Activated CD4-positive, alpha-beta T cell treated with anti-CD3 and anti-CD28 coated beads, Interleukin-2, amount 50 U/mL, for 16 hours (primary cell): ENCODE measurements around the gene NAPA.
A peak's percentile ranks its signal among the peaks of the same experiment; 100 is the strongest.

Experiments used
- DNase-seq: peaks from one replicate; pipeline ENCODE4 v3.0.0-alpha.2; 2020

The NAPA gene

GRCh38 chr19:47521473-47522180, 6.8 kb upstream of the NAPA start:
- no peak for DNase-seq

- no peak for DNase-seq
Measured at GRCh38 chr19:47520839-47521238, 6.0 kb upstream of the NAPA start.

DNA sequence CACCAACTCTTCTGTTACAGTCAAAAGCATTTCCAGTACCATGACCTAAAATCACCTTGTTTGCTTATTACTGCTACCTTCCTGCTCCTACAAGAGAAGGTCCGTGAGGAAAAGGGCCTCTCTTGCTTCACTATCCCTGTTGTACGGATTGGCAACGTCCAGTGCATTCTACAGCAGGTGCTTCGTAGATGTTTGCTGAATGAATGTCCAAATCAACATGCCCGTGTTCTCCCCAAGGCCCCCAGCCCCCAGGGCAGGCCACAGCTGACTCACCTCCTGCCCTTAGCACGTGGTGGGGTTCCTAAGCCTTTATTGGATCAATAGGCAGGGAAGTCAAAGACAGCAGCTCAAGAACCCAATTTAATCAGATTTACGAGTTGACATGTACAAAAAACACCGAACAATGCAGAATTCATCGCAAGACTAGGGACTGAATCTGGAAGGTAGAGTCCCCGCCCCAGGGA, 5.5 kb upstream of the NAPA start:
- no peak for DNase-seq

- DNase-seq = no peak
Measured at GRCh38 chr19:47518854-47519253, 4.0 kb upstream of the NAPA start.

DNA sequence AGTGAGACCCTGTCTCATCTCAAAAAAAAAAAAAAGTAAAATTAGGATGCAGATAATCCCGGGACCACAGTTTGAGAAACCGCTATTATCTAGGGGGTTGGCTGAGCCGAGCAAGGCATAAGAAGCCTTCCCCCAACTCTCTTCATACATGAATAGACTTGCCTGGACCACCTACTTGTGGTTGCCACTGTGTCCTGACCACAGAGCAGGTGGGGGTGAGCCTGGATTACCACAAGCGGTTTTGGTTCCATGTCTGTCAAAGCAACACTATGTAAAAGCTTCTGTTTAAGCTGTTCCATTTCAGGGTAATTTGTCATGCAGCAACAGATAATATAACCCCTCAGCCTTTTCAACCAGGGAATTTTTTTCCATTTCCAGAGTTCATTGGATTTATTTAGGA, 3.3 kb upstream of the NAPA start:
- DNase-seq = peak; percentile 31

DNA sequence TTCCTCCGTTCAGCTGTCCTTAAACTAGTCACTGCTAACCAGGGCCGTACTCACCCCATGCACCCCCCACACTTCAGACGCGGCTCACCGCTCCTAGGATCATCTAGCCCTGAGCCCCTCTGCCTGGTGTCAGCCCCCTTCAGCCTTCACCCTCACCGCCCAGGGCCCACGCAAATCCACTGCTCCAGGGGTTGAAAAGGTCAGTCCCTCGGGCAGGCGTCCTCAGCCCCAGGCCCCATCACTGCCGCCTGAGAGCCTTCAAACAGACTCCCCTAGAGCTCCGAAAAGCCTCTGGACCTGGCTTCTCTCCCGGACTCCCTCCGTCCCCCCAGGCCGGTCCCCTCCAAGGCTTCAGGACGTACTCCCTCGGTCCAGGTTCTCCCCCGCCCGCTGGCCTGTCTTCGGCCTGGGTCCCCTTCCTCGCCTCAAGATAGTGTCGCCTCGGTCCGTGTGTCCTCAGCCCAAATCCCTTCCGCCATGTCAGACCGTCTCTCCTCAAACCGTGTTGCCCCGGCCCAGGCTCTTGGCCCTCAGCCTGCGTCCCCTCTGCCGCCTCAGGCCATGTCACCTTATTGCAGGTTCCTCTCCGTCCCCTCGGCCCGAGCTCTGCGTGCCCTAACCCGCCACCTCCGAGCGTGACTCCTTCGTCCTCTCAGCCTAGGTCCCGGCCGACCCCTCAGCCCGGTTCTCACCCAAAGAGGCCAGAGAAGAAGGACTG, 553 bp downstream of the NAPA start:
- DNase-seq = no peak

DNA sequence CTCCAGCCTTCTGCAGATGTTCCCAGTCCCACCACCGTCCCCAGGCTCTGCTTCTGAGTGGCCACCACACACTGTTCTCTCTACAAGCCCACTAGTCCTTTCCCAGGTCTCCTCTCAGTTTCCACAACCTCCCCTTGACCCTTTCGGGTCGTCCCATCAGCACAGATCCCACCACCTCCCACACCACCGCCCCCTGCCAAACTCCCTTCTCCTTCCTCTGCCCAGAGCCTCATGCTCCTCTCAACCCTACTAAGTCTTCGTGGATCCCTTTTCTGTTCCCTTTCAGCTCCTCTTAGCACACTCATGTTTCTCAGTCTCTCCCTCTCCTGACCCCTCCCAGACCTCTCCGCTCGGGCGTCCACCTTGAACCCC, 1.9 kb downstream of the NAPA start:
- no peak for DNase-seq

DNA sequence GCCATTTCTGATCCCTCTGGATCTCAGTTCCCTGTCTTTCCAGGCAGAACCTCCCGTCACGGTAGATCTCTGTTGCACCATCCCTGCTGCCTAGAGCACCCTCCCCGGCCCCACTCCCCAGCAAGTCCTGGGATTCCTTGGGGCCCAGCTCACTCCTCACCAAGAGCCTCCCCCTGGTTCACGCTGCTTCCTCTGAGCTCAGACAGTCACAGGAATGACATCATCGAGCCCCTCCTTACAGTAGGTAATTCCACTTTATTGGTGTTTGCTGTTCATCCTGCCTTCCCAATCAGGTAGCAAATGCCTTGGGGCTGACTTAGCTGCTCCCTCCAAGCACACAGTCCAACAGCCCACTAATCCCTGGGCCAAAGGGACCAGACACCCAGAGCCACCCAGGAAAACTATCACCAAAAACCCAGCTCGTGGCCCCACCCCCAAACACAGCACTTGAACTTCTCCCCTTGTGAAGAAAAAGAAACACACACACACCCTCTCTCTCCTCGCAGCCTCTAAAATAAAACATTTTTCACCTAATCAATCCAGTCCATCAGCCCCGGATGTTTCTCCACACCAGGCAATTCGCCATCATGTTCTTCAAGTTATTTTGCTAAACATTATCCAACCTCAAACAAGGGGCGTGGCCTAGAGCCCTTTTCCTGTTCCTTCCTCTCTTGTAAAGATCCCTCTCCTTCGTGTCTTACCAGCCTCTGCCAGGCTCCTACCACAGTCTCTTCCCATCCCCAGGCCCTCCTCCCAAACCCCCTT, 2.5 kb downstream of the NAPA start:
- no peak for DNase-seq

- DNase-seq = no peak
Measured at GRCh38 chr19:47511681-47512080, 3.2 kb downstream of the NAPA start.

- no peak for DNase-seq
Measured at GRCh38 chr19:47511128-47511517, 3.7 kb downstream of the NAPA start.

GRCh38 chr19:47510516-47511127, 4.2 kb downstream of the NAPA start:
- no peak for DNase-seq

DNA sequence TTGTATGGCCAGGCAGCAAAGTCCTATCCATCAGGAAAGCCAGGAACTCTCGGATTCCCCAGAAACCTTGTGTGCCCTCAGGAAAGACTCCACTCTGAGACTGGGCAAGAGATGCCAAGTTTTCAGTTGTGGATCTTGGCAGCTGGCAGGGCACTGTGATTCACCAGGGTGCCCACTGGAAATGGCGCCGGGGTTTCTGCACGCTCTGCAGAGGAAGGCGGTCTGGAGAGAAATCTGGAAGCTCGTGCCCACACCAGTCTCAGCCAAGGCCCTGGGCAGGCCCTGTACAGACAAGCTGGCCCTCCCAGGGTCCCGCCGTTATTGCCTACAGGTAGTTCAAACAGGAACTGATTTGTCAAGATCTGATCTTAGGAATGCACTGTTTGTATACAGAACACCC, 4.9 kb downstream of the NAPA start:
- DNase-seq = no peak

GRCh38 chr19:47509170-47509847, 5.6 kb downstream of the NAPA start:
- DNase-seq = no peak

DNA sequence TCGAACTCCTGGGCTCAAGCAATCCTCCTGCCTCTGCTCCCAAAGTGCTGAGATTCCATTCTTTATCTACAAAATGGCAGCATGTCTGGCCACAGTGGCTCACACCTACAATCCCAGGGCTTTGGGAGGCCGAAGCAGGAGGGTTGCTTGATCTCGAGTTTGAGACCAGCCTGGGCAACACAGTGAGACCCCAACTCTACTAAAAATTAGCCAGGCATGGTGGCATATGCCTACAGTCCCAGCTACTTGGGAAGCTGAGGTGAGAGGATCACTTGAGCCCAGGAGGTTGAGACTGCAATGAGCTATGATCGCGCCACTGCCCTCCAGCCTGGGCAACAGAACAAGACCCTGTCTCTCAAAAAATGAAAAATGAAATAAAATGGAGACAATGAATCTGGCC, 6.1 kb downstream of the NAPA start:
- DNase-seq = no peak

GRCh38 chr19:47507924-47508553, 6.8 kb downstream of the NAPA start:
- no peak for DNase-seq

GRCh38 chr19:47507012-47507411, 7.9 kb downstream of the NAPA start:
- DNase-seq = no peak

DNA sequence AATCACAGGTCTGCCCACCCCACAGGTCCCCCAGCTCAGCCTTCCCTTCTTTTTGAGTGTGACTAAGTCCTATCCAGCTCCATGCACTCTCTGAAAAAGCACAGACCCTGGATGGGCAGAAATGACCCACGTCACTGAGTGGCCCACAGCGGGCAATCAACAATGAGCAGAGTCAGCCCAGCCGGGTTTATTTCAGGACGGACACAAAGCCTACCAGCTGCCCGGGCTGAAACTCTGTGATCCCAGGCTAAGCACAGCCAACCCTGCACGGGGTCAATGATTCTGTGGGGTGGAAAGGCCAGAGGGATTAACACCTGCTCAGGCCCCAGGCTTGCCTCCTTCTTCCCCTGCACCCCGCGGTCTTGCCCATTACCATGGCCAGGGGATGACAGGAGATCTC, 8.4 kb downstream of the NAPA start:
- DNase-seq = no peak

GRCh38 chr19:47505506-47505905, 9.4 kb downstream of the NAPA start:
- no peak for DNase-seq

DNA sequence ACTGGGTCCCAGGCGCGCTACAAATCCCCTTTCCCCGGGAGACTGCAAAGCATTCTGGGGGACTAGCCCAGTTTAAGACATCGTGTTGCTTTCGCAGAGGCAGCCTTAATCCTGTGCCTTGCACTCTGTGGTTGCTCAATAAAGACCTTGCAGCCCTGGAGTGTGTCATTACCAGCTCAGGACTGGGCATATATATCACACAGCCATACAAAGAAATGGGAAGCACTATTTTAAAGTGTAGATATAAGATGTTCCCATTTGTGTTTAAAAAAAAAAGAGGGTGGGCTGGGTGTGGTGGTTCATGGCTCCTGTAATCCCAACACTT, 11.1 kb downstream of the NAPA start:
- DNase-seq = no peak

GRCh38 chr19:47503130-47503825, 11.6 kb downstream of the NAPA start:
- no peak for DNase-seq

- no peak for DNase-seq
Measured at GRCh38 chr19:47499863-47500830, 14.7 kb downstream of the NAPA start.
